C1 segment of cervical spinal cord (tissue), 14 donors: Measurements from ENCODE around the gene BMPER.
A peak's percentile ranks its signal among the peaks of the same experiment; 100 is the strongest.

ENCODE experiments used
- DNase-seq, 14 donors: peaks; one replicate each; lab custom pipeline; 2025; lab: John Stamatoyannopoulos, UW

BMPER gene

GRCh38 chr7:34131371-34131770, 226.0 kb downstream of the BMPER start:
- DNase-seq, result no peak

GRCh38 chr7:34133356-34133982, 228.1 kb downstream of the BMPER start:
- peak in 1 of 14 donors; percentile 3 for DNase-seq

GRCh38 chr7:34133983-34134782, 228.8 kb downstream of the BMPER start:
- peak in 4 of 14 donors; percentile 9 to 74 (median 27) for DNase-seq

GRCh38 chr7:34135924-34136323, 230.6 kb downstream of the BMPER start:
- DNase-seq, result peak in 3 of 14 donors; percentile 14 to 96 (median 20)

- peak in 1 of 14 donors; percentile 13 for DNase-seq
Observed at GRCh38 chr7:34136698-34137097, 231.4 kb downstream of the BMPER start.

GRCh38 chr7:34137176-34137575, 231.8 kb downstream of the BMPER start:
- DNase-seq, result no peak

- no peak for DNase-seq
Observed at GRCh38 chr7:34138483-34138882, 233.1 kb downstream of the BMPER start.

GRCh38 chr7:34139086-34139485, 233.7 kb downstream of the BMPER start:
- no peak for DNase-seq

GRCh38 chr7:34140066-34140465, 234.7 kb downstream of the BMPER start:
- no peak for DNase-seq

GRCh38 chr7:34143402-34143801, 238.1 kb downstream of the BMPER start:
- no peak for DNase-seq

- DNase-seq, result no peak
Observed at GRCh38 chr7:34145603-34146002, 240.3 kb downstream of the BMPER start.

GRCh38 chr7:34153656-34154270, 248.4 kb downstream of the BMPER start:
- no peak for DNase-seq

- DNase-seq, result no peak
Observed at GRCh38 chr7:34155220-34155908, 250.0 kb downstream of the BMPER start.

GRCh38 chr7:34156336-34156735, 251.0 kb downstream of the BMPER start:
- DNase-seq, result no peak

GRCh38 chr7:34157137-34157536, 251.8 kb downstream of the BMPER start:
- DNase-seq, result no peak

GRCh38 chr7:34158368-34159153, 253.2 kb downstream of the BMPER start:
- no peak for DNase-seq

- no peak for DNase-seq
Observed at GRCh38 chr7:34160261-34160752, 255.0 kb downstream of the BMPER start.

GRCh38 chr7:34162027-34162565, 256.8 kb downstream of the BMPER start:
- DNase-seq, result no peak

- no peak for DNase-seq
Observed at GRCh38 chr7:34162677-34163076, 257.3 kb downstream of the BMPER start.

GRCh38 chr7:34163956-34164355, 258.6 kb downstream of the BMPER start:
- no peak for DNase-seq

- peak in 2 of 14 donors; percentile 5 to 94 for DNase-seq
Observed at GRCh38 chr7:34165466-34165865, 260.1 kb downstream of the BMPER start.
